ENCODE measurements around the gene ABHD5. TPM values are rescaled to one million over a fixed set of nuclear protein-coding genes. Genes with fewer than 3 reads are reported as not detected.

The ABHD5 gene
- total RNA-seq, 1 experiment from 2014 or later, result 21.8 TPM

Other genes starting within 250 kb of the ABHD5 start
- 23.4 and 24.7 TPM in 2 replicates for gene ANO10, start 68.9 kb upstream of the ABHD5 start, total RNA-seq (2014; rRNA removed; shearing (Covaris generic))

Measured in H7 (cell line).